Body of pancreas (tissue), 4 donors: ENCODE data around the gene RING1.

Source experiments
- CTCF ChIP-seq, 7 experiments: fragments of 450-650 bp in 4 of 7; fragments of 200-600 bp in 3 of 7; sonication (generic) in 3 of 7; IDR thresholded peaks; one replicate each; pipeline ENCODE4 v1.5.1; 2016 to 2019; ENCODE audit warnings: antibody characterized with exemption in 7 of 7
- POLR2A ChIP-seq, 3 donors: fragments of 450-650 bp; IDR thresholded peaks; one replicate each; pipeline ENCODE4 v1.6.1; 2016; ENCODE audit warnings: antibody characterized with exemption in 3 of 3, mild to moderate bottlenecking in 2 of 3

- TF ChIP-seq CTCF (IDR thresholded peaks at IDR 0.05) (no peak), POLR2A (IDR thresholded peaks at IDR 0.05) (no peak)
Observed at GRCh38 chr6:33189625-33190448, 18.5 kb upstream of the RING1 start.
